D721Med (cell line): ENCODE measurements around the gene RTN3.
A peak's percentile ranks its signal among the peaks of the same experiment; 100 is the strongest.
"Not testable (repeated sequence)": the region's sequence is repeated elsewhere in the genome, so short reads cannot be mapped to it uniquely, and the experiment has no call there.

Experiments
- DNase-seq: peaks from one replicate; pipeline ENCODE4 v3.0.0; 2011; ENCODE audit warnings: low spot score; ENCODE audit not compliant: insufficient read length
- FAIRE-seq: peaks from 2 replicates; lab custom pipeline; 2011; peaks lifted over from hg19 to GRCh38; lab: Jason Lieb, UNC
- CTCF ChIP-seq: IDR thresholded peaks from 2 replicates; pipeline ENCODE4 v1.5.1; 2012; ENCODE audit warnings: mild to moderate bottlenecking, control low read depth; ENCODE audit not compliant: insufficient read depth; ENCODE audit errors: missing control alignments

Gene RTN3

DNA sequence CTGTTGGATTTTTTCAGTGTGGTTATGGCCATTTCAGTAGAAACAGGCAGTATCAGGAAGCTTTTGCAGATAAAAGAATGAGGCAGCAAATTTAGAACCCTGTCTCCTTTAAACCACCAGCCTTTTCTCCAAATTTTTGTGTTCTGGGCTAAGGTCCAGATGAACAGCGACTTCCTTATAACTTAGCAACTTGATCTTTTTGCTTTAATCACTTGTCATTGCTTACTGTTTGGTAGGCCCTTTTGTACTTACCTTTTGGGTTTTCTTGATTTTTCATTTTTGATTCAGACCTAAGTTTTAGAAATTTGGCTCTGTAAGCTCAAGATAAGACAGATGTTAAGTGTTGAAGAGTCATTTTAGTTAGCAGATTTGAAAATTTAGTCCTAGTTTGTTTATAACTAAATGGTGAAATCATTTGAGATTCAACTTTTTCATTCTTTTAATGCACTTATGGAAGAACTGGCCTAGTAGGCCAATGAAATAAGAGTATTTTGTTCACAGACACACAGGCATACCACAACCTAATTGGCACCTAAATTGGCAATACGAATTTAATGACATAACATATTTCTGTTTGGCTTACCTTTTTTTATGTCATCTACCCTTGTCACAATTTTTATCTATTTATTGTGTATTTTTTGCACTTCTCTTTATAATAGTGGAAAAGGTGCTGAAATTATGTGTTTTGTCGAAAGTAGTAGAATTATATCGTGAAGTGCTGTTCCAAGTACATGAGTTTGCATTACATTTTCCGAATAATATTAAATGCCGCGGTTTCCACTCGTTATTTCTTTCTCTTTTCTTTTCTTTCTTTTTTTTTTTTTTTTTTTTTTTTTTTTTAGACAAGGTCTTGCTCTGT lies 2.1 kb downstream of the RTN3 start:
- FAIRE-seq = no peak
- TF ChIP-seq CTCF = no peak
- DNase-seq = no peak

DNA sequence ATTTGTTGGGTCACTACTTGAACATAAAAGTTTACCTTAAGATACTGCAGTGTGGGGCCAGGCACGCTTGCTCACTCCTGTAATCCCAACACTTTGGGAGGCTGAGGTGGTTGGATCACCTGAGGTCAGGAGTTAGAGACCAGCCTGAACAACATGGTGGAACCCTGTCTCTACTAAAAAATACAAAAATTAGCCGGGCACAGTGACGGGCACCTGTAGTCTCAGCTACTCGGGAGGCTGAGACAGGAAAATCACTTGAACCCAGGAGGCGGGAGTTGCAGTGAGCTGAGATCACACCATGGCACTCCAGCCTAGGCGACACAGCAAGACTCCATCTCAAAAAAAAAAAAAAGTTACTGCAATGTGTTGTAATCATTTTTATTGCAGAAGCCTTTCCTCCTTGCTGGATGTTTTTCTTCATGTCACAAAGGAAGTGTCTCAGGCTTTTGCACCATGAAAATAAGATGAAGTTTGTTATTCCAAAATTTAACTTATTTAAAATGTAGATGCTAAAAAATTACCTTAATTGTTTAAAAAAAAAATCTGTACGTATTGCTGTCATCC lies 3.9 kb downstream of the RTN3 start:
- FAIRE-seq, DNase-seq: not testable (repeated sequence)

DNA sequence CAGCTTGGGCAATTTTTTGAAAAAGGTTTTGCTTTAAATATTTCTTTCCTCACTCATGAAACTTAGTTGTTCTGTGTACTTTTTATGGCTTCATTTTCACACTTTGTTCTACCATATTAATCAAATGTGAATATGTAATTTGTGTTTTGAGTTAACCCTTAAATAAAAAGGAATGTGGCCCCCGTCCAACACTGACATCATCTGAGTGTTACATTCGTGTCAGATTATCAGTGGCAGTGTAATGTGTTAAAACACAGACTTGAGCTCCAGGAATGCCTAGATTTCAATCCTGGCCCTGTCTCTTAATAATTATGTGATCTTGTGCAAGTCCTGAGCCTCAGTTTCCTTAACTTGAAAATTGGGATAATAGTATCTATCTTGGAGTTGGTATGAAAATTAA lies 5.6 kb downstream of the RTN3 start:
- no peak for FAIRE-seq
- DNase-seq = no peak
- no peak for TF ChIP-seq CTCF

DNA sequence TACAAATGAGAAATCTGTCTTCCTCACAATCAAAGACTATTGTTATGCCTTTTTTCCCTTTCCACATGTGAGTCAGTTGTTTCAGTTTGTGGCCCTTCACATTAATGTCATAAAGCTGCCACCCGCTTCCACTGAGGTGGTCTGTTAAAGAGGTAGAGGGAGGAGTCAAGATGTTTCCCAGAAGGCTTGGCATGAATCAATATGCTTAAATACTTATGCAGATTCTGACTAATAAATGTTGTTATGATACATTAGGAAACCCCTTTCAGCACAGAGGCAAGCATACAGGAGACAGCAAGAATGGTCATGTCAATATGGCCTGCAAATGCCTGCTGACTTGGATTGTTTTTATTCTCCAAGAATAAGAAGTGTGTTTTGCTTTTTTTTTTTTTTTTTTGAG lies 6.5 kb downstream of the RTN3 start:
- DNase-seq (no peak), FAIRE-seq (no peak)
- TF ChIP-seq CTCF = no peak

DNA sequence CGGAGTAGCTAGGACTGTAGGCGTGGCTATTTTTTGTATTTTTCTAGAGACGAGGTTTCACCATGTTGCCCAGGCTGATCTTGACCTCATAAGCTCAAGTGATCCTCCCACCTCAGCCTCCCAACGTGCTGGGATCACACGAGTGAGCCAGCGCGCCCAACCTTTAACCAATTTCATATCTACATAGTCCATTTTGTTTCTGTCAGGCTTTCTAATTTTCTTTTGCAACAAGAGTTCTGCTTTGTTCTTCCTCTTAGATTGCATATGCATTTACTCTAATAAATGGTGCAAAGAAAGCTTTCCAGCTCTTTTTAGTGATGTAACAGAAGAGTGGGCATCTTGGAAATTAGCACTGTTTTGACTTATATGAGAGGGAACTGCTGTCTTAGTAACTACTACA lies 13.3 kb downstream of the RTN3 start:
- TF ChIP-seq CTCF = no peak
- DNase-seq = no peak
- no peak for FAIRE-seq

GRCh38 chr11:63698976-63699733 lies 17.9 kb downstream of the RTN3 start:
- DNase-seq (no peak), FAIRE-seq (peak; percentile 11)
- TF ChIP-seq CTCF = no peak

GRCh38 chr11:63699896-63700295 lies 18.6 kb downstream of the RTN3 start:
- FAIRE-seq (no peak), DNase-seq (no peak)
- TF ChIP-seq CTCF = no peak
